ENCODE results near the gene AP1S2. TPM values are rescaled to one million over a fixed set of nuclear protein-coding genes. Genes with fewer than 3 reads are reported as not detected.

Gene AP1S2
- total RNA-seq, 2 experiments from 2014 or later = 22.6 to 28.8 TPM

DNA sequence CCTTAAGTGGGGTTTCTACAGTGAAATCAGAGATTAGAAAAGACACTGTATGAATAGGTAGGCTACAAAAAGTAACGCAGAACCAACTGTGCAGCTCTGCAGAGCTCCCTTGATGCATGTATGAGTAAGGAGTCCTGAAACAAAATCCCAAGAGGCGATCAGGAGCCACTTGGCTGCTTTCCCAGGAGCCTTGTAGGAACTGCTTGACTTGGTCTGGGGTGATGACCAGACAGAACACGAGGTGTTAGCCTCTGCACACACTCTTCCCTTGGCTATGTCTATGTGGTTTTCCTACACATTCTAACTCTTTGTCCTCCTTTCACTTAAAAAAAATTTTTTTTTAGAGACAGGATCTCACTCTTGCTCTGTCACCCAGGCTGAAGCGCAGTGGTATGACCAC, 22.8 kb upstream of the AP1S2 start:
- POLR2A ChIA-PET = interaction anchor here (0.9 kb wide), 1 partner anchor 22 kb away, joined by 4 read pairs; the partner anchor contains the start of gene AP1S2
- Mint-ChIP-seq H3K27ac (no peak overlapping the region), H3K4me1 (ENCODE audit: low read depth) (peaks cover 4% of the 10 kb centered on the region), H3K27me3 (peaks cover 1% of the 10 kb centered on the region), H3K4me3 (no peak overlapping the region), H3K9me3 (peaks cover 4% of the 10 kb centered on the region), H3K36me3 (ENCODE audit: low read depth) (peaks cover 5% of the 10 kb centered on the region)
- intact Hi-C loops (cut with micrococcal nuclease) = no loop called here
- no peak for TF ChIP-seq CTCF (IDR thresholded peaks at IDR 0.05)
- ATAC-seq (no peak), DNase-seq (no peak)
- CTCF ChIA-PET = no interaction called here

DNA sequence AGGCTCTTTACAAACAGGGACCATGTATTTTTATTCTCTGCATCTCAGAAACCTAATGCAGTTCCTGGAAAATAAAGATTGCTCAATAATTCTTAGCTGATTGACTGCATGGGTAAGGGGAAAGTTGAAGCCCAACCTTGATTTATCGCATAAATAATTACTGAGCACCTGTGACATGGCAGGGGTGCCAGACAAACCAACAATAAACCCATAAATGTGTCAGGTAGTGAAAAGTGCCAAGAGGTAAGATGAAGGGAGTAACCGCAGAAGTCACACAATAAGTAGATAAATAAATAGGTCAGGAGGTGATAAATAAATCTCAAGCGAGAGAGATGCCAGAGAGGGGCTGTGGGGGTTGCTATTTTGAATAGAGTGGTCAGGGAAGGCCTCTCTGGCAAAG, 20.1 kb upstream of the AP1S2 start:
- no peaks in the 10 kb centered on the region for H3K27me3 Mint-ChIP-seq
- no peak for TF ChIP-seq CTCF (IDR thresholded peaks at IDR 0.05)
- peaks cover 4% of the 10 kb centered on the region for H3K9me3 Mint-ChIP-seq
- H3K36me3 Mint-ChIP-seq (ENCODE audit: low read depth) = no peaks in the 10 kb centered on the region
- ChIA-PET POLR2A (no interaction called here), CTCF (no interaction called here)
- DNase-seq (no peak), ATAC-seq (no peak)
- H3K27ac Mint-ChIP-seq = no peak overlapping the region
- intact Hi-C loops (cut with micrococcal nuclease) = no loop called here
- H3K4me1 Mint-ChIP-seq (ENCODE audit: low read depth) = peaks cover 4% of the 10 kb centered on the region
- H3K4me3 Mint-ChIP-seq = no peak overlapping the region

DNA sequence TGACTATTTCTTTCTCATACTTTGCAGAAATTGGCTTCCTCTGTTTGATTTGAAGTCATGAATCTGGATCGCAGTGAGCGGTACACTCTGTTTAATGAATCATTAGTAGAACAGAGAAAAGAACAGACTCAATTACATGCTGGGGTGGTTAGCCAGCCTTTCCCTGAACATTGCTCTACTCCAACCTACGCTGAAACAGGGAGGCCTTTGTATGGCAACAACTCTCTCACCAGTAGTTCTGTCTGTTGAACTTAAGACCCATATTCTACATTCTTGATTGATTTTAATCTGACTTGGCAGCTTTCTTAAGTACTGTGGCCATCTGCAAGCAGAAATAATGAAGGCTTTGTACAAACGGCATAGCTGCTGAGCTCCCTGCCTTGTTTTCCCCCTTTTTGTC, 19.0 kb upstream of the AP1S2 start:
- no peak overlapping the region for H3K4me3 Mint-ChIP-seq
- intact Hi-C loops (cut with micrococcal nuclease) = no loop called here
- peaks cover 2% of the 10 kb centered on the region for H3K9me3 Mint-ChIP-seq
- peaks cover 2% of the 10 kb centered on the region for H3K4me1 Mint-ChIP-seq (ENCODE audit: low read depth)
- no peaks in the 10 kb centered on the region for H3K36me3 Mint-ChIP-seq (ENCODE audit: low read depth)
- H3K27me3 Mint-ChIP-seq = no peaks in the 10 kb centered on the region
- POLR2A ChIA-PET = no interaction called here
- DNase-seq = no peak
- TF ChIP-seq CTCF (IDR thresholded peaks at IDR 0.05) = no peak
- CTCF ChIA-PET = no interaction called here
- no peak overlapping the region for H3K27ac Mint-ChIP-seq
- ATAC-seq = no peak

GRCh38 chrX:15870310-15870709, 15.7 kb upstream of the AP1S2 start:
- intact Hi-C loops (cut with micrococcal nuclease) = no loop called here
- no peak overlapping the region for H3K27ac Mint-ChIP-seq
- no peaks in the 10 kb centered on the region for H3K27me3 Mint-ChIP-seq
- no peaks in the 10 kb centered on the region for H3K4me1 Mint-ChIP-seq (ENCODE audit: low read depth)
- ATAC-seq (no peak), DNase-seq (no peak)
- H3K4me3 Mint-ChIP-seq = no peak overlapping the region
- TF ChIP-seq CTCF (IDR thresholded peaks at IDR 0.05) = no peak
- H3K9me3 Mint-ChIP-seq = no peaks in the 10 kb centered on the region
- no peaks in the 10 kb centered on the region for H3K36me3 Mint-ChIP-seq (ENCODE audit: low read depth)
- CTCF ChIA-PET = no interaction called here
- POLR2A ChIA-PET = no interaction called here

GRCh38 chrX:15869695-15870094, 15.1 kb upstream of the AP1S2 start:
- no peak for TF ChIP-seq CTCF (IDR thresholded peaks at IDR 0.05)
- CTCF ChIA-PET = no interaction called here
- Mint-ChIP-seq H3K9me3 (no peaks in the 10 kb centered on the region), H3K27ac (no peak overlapping the region), H3K27me3 (no peaks in the 10 kb centered on the region), H3K4me1 (ENCODE audit: low read depth) (no peaks in the 10 kb centered on the region), H3K4me3 (no peak overlapping the region), H3K36me3 (ENCODE audit: low read depth) (no peaks in the 10 kb centered on the region)
- POLR2A ChIA-PET = interaction anchor here (1.1 kb wide), 1 partner anchor 14 kb away, joined by 3 read pairs; no protein-coding TSS in a partner anchor
- DNase-seq (no peak), ATAC-seq (no peak)
- intact Hi-C loops (cut with micrococcal nuclease) = no loop called here

All from activated CD8-positive, alpha-beta T cell treated with anti-CD3 and anti-CD28 coated beads for 36 hours (primary cell).